Esophagus muscularis mucosa (tissue), 4 donors: ENCODE results near the gene CDC20B.

Experiments used
- EP300 ChIP-seq: sonication (generic); formaldehyde crosslinking; IDR thresholded peaks from one replicate; pipeline ENCODE4 v1.6.1; 2017; ENCODE audit warnings: antibody characterized with exemption
- POLR2A ChIP-seq: fragments of 450-650 bp; IDR thresholded peaks from one replicate; pipeline ENCODE4 v1.6.1; 2017; ENCODE audit warnings: antibody characterized with exemption, moderate library complexity, mild to moderate bottlenecking, low read depth
- POLR2AphosphoS5 ChIP-seq, 2 donors: sonication (generic); formaldehyde crosslinking; IDR thresholded peaks; one replicate each; pipeline ENCODE4 v1.6.1; 2017; ENCODE audit warnings: antibody characterized with exemption in 2 of 2
- TF ChIP-seq, protein P1 (sequence below), 3 experiments: fragments of 200-600 bp in 2 of 3; fragments of 450-650 bp in 1 of 3; sonication (generic) in 2 of 3; IDR thresholded peaks; one replicate each; pipeline ENCODE4 v1.5.1; 2017 to 2019; ENCODE audit warnings: antibody characterized with exemption in 3 of 3, mild to moderate bottlenecking in 2 of 3, moderate library complexity in 1 of 3

DNA sequence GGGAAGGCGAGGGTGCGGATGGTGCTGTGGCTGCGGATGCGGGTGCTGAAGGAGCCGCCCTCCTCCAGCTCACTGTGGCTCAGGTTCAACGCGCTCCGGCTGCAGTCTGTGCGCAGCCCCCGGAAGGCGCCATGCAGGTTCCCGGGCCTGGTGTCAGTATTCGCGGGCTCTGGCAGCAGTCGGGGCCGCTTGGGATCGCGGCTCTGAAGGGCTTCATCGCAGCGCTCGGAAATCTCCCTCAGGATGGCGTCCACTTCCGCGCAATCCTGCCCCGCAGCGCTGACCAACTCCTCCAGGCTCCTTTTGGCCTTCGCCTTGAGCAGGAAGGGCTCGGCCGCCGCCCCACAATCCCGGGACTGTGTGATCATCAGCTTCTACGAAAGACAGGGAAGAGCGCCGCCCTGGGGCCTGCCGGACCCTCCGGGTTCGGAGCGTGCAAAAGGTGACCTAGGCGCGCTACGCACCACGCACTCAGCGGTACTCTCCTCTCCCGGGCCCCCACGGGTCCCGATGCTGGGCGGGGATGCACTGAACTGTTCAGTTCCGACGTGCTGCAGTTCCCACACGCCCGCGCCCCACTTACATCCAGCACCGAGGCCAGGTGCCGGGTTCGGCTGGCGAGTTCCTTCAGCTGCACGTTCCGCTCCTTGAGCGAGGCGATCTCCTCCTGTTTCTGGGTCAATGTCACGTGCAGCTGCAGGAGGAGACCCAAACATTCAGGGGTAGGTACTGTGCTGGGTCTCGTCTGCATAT is 47.6 kb upstream of the CDC20B start:
- TF ChIP-seq, protein P1, sequence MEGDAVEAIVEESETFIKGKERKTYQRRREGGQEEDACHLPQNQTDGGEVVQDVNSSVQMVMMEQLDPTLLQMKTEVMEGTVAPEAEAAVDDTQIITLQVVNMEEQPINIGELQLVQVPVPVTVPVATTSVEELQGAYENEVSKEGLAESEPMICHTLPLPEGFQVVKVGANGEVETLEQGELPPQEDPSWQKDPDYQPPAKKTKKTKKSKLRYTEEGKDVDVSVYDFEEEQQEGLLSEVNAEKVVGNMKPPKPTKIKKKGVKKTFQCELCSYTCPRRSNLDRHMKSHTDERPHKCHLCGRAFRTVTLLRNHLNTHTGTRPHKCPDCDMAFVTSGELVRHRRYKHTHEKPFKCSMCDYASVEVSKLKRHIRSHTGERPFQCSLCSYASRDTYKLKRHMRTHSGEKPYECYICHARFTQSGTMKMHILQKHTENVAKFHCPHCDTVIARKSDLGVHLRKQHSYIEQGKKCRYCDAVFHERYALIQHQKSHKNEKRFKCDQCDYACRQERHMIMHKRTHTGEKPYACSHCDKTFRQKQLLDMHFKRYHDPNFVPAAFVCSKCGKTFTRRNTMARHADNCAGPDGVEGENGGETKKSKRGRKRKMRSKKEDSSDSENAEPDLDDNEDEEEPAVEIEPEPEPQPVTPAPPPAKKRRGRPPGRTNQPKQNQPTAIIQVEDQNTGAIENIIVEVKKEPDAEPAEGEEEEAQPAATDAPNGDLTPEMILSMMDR (IDR thresholded peaks at IDR 0.05) = no peak
- TF ChIP-seq POLR2AphosphoS5 (IDR thresholded peaks at IDR 0.05) = no peak
- TF ChIP-seq POLR2A = no peak
- no peak for TF ChIP-seq EP300
